Measurements from ENCODE around the gene ADK. TPM values are rescaled to one million over a fixed set of nuclear protein-coding genes. Genes with fewer than 3 reads are reported as not detected.

ADK gene
- polyA plus RNA-seq, 1 donor (not counting 4 experiments of a cell fraction or from before 2014, with no cell fraction given) = 139 TPM

DNA sequence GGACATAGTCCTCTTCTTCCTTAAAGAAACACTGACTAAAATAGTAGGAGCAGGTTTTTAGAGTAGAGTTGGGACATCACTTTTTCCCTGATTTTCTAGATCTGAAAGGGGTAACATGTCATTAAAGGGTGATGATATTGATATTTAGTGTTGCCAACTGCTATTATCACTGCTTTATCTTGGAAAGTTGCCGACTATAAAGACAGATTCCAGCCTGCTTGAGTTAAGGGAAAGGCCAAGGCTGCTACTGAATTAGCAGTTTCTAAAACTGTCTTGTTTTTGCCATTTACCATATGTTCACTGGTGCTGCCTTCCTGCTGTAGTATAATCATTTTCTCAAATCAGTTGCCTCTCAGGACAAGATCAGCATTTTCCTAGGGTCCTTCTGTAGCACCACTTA is 30.1 kb upstream of the ADK start:
- dilution Hi-C loops (cut with MboI; ENCODE audit: extremely low pct_ligation_motif_present, low sequenced_read_pairs) = no loop called here
- H3K4me1 ChIP-seq (ENCODE audit: control insufficient read depth, extremely low read depth, insufficient read depth, low read length) = peaks cover 12% of the 10 kb centered on the region
- no peaks in the 10 kb centered on the region for H3K79me2 ChIP-seq (ENCODE audit: control insufficient read depth, insufficient read depth, low read length)
- no peak for FAIRE-seq
- no peaks in the 10 kb centered on the region for H4K20me1 ChIP-seq (ENCODE audit: control insufficient read depth, extremely low read depth, insufficient read depth, low read length)
- no peak overlapping the region for H3K27ac ChIP-seq (ENCODE audit: control insufficient read depth, insufficient read depth, low read length)
- no peak overlapping the region for H3K9ac ChIP-seq (ENCODE audit: control insufficient read depth, extremely low read depth, insufficient read depth, low read length)
- H2AFZ ChIP-seq (ENCODE audit: control insufficient read depth, low read length) = no peak overlapping the region
- H3K27me3 ChIP-seq (ENCODE audit: control insufficient read depth, extremely low read depth, insufficient read depth, low read length) = no peaks in the 10 kb centered on the region
- no peak overlapping the region for H3K4me3 ChIP-seq (ENCODE audit: control insufficient read depth in 2 of 3, extremely low read depth in 1 of 3, insufficient read depth in 2 of 3, low read depth in 1 of 3, low read length in 3 of 3)
- H3K9me3 ChIP-seq (ENCODE audit: control insufficient read depth, low read depth, low read length) = no peaks in the 10 kb centered on the region
- TF ChIP-seq EZH2 (IDR thresholded peaks at IDR 0.05; ENCODE audit: low read length) = no peak
- TF ChIP-seq, protein P1, sequence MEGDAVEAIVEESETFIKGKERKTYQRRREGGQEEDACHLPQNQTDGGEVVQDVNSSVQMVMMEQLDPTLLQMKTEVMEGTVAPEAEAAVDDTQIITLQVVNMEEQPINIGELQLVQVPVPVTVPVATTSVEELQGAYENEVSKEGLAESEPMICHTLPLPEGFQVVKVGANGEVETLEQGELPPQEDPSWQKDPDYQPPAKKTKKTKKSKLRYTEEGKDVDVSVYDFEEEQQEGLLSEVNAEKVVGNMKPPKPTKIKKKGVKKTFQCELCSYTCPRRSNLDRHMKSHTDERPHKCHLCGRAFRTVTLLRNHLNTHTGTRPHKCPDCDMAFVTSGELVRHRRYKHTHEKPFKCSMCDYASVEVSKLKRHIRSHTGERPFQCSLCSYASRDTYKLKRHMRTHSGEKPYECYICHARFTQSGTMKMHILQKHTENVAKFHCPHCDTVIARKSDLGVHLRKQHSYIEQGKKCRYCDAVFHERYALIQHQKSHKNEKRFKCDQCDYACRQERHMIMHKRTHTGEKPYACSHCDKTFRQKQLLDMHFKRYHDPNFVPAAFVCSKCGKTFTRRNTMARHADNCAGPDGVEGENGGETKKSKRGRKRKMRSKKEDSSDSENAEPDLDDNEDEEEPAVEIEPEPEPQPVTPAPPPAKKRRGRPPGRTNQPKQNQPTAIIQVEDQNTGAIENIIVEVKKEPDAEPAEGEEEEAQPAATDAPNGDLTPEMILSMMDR (optimal IDR thresholded peaks at IDR 0.05 in 1 of 3, IDR thresholded peaks at IDR 0.05 in 1 of 3, conservative IDR thresholded peaks at IDR 0.05 in 1 of 3; ENCODE audit: extremely low read depth in 1 of 3, insufficient read depth in 2 of 3, low read length in 3 of 3) = no peak
- peaks cover 30 to 39% of the 10 kb centered on the region in 2 experiments for H3K36me3 ChIP-seq (ENCODE audit: control insufficient read depth in 2 of 2, extremely low read depth in 1 of 2, insufficient read depth in 2 of 2, low read length in 2 of 2)
- DNase-seq (ENCODE audit: low read depth, low spot score) = no peak
- H3K4me2 ChIP-seq (ENCODE audit: control insufficient read depth, extremely low read depth, insufficient read depth, low read depth, low read length) = no peak overlapping the region
- H3K9me1 ChIP-seq (ENCODE audit: control insufficient read depth, extremely low read depth, insufficient read depth, low read length) = no peaks in the 10 kb centered on the region

DNA sequence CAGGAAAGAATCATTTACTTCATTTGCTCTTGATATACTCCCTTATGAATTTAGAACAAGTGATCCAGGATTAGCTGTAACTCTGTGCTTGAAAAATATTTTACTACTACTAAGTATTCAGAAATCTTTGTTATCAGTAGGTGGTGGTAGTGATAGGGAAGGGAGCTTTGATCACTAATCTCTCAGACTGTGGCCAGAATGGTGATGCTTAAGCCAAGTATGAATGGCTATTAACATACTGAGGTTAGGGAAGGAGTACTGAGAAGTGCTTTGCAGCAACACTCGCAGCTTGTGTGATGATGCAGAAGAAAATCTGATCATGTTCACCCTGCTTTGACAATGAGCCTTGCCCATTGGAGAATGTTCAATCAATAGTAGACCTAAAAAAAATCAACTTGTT is 29.7 kb upstream of the ADK start:
- Histone ChIP-seq H3K27ac (ENCODE audit: control insufficient read depth, insufficient read depth, low read length) (no peak overlapping the region), H3K27me3 (ENCODE audit: control insufficient read depth, extremely low read depth, insufficient read depth, low read length) (no peaks in the 10 kb centered on the region), H3K4me2 (ENCODE audit: control insufficient read depth, extremely low read depth, insufficient read depth, low read depth, low read length) (no peak overlapping the region), H3K36me3 (ENCODE audit: control insufficient read depth in 2 of 2, extremely low read depth in 1 of 2, insufficient read depth in 2 of 2, low read length in 2 of 2) (peaks cover 30 to 36% of the 10 kb centered on the region in 2 experiments), H3K4me1 (ENCODE audit: control insufficient read depth, extremely low read depth, insufficient read depth, low read length) (peaks cover 12% of the 10 kb centered on the region), H3K9me1 (ENCODE audit: control insufficient read depth, extremely low read depth, insufficient read depth, low read length) (no peaks in the 10 kb centered on the region), H3K4me3 (ENCODE audit: control insufficient read depth in 2 of 3, extremely low read depth in 1 of 3, insufficient read depth in 2 of 3, low read depth in 1 of 3, low read length in 3 of 3) (no peak overlapping the region), H3K9me3 (ENCODE audit: control insufficient read depth, low read depth, low read length) (no peaks in the 10 kb centered on the region), H4K20me1 (ENCODE audit: control insufficient read depth, extremely low read depth, insufficient read depth, low read length) (no peaks in the 10 kb centered on the region), H3K79me2 (ENCODE audit: control insufficient read depth, insufficient read depth, low read length) (no peaks in the 10 kb centered on the region), H2AFZ (ENCODE audit: control insufficient read depth, low read length) (no peak overlapping the region), H3K9ac (ENCODE audit: control insufficient read depth, extremely low read depth, insufficient read depth, low read length) (no peak overlapping the region)
- TF ChIP-seq, protein P1 (optimal IDR thresholded peaks at IDR 0.05 in 1 of 3, IDR thresholded peaks at IDR 0.05 in 1 of 3, conservative IDR thresholded peaks at IDR 0.05 in 1 of 3; ENCODE audit: extremely low read depth in 1 of 3, insufficient read depth in 2 of 3, low read length in 3 of 3) = no peak
- TF ChIP-seq EZH2 (IDR thresholded peaks at IDR 0.05; ENCODE audit: low read length) = no peak
- dilution Hi-C loops (cut with MboI; ENCODE audit: extremely low pct_ligation_motif_present, low sequenced_read_pairs) = no loop called here
- no peak for FAIRE-seq
- no peak for DNase-seq (ENCODE audit: low read depth, low spot score)
